Stimulated activated CD8-positive, alpha-beta memory T cell treated with anti-CD3 and anti-CD28 coated beads, Interleukin-15, amount 100 ng/mL, for 48 hours (primary cell): ENCODE data around the gene C3orf20.
"Not testable (repeated sequence)": the region's sequence is repeated elsewhere in the genome, so short reads cannot be mapped to it uniquely, and the experiment has no call there.

ENCODE experiments used
- DNase-seq, 2 donors: peaks; one replicate each; pipeline ENCODE4 v3.0.0-alpha.2; 2020; ENCODE audit warnings: low read depth in 2 of 2

The C3orf20 gene

DNA sequence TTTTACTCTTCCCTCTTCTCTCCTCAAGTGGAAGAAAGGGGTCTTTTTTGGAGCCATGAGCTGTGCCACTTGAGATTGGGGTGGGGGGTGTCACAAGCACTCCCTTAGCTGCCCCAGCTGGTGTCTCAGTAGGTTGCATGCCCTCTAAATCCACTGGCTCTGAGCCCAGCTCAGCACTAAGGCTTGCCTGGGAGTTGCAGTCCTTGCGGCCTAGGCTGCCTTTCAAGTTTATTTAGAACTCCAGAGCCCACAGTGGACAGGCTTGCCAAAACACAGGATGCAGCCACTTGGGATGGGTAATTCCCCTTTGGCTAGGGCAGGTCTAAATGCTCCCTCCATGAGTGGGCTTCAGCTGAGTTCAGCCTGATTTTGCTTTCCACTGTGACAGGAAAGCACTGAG lies 24.7 kb downstream of the C3orf20 start:
- no peak for DNase-seq

DNA sequence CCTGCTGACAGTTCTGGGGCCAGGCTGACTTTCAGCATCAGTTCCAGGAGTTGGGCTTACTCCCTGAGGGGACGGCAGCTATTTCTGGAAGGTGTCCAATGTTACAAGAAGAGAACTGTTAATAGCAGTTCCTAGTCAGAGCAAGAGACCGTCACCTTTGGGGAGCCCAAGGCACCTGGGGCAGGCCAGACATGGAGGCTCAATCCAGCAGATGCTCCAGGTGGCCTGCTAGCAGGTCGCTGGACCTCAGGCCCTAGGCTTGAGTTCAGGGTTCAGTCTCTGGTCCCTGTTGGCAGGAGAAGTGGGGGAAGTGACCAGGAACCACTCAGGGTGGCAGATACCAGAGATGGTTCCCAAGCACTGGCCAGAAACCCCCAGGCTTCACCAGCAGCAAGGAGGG lies 25.9 kb downstream of the C3orf20 start:
- no peak for DNase-seq

DNA sequence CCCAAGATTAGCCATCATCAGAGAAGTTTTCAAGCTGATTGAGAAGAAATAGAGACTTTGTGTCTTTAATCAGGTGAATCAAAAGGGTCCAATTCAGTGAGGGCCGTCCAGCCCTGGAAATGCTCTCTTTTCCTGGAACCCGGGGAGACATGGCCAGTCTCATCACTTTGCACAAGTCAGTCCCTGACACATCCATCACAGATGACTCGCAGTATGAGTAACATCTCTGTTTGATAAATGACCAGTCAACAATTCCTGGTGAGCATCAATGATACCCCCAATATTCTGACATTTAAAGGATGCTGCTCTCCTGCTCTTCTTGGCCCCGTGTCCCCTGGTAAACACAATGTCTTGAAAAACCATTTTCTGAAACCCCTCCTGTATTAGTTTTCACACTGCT lies 26.7 kb downstream of the C3orf20 start:
- DNase-seq, result no peak

DNA sequence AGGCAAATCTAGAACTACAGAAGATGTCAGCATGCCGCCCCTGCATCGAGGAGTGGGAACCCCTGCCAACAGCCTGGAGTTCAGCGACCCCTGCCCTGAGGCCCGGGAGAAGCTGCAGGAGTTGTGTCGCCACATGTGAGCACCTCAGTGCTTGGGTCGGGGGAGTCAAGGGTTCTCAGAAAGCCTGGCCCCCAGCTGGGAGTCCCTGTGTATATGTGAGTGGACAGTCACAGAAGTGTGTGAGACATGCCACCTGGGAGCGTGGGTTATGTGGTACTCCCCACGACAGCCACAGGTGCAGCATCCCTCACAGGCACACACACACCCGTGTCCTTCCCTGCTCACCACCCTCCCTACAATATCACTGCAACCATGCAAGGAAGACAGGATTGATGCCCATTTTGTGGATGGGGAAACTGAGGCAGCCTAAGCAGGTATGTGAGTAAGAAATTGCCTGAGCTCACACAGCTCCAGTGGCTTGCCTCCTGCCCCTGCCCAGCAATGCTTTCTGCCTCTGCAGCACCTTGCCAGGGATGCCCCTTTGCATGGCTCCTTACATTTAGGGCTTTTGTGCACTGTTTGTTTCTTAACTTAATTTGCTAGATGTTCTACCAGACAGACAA lies 28.3 kb downstream of the C3orf20 start:
- DNase-seq, result no peak

DNA sequence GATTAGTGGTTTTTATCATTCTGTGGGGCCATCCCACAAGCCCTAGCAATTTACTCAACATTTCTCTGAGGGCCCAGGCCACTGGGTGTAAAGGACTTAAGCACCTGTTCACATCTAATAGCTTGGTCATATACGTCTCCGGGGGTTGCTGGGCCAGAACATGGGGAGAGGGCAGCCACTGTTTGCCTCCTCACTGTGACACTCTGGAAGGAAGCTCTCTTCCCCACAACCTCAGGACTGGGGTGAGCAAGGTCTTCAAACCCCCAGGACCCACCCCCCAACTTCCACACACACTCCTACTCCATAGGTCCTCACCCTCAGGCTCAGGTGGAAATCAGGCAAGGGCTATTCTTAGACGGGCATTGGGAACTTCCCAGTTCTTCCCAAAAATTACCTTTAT lies 28.9 kb downstream of the C3orf20 start:
- no peak for DNase-seq

DNA sequence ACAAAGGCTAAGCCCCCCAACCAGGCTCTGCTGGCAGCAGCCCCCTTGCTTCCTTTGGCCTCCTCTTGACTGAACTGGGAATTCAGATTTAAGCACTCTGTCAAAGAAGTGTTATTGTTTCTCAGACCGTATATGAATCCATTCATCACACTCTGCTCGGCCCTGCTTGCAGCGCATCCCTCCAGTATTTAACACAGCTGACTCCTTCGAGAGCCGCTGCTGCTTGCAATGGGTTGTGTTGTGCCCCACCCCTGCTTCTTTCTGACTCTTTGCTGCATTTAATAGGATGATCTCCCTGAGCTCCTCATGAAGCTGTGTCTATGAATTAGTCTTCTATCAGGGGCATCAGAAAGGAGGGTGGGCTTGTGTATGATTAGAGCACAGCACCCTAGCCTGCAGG lies 31.2 kb downstream of the C3orf20 start:
- DNase-seq, result no peak

DNA sequence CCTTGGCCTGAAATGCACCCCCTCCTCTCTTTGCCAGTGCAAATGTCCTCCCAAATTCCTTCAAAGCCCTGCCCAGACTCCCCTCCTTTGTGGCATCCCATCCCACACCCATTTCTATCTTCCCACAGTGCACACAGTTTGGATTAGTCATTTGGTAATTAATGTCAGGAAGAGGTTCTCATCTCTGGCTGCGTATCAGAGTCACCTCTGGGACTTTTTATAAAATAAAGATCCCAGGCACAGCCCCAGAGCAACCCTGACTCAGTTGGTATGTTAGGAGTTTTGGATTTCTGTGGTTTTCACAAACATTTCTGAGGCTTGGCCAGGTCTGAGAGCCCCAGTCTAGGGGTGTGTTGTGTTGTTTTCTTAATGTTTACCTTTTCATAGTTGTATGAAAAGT lies 41.6 kb downstream of the C3orf20 start:
- no peak for DNase-seq

DNA sequence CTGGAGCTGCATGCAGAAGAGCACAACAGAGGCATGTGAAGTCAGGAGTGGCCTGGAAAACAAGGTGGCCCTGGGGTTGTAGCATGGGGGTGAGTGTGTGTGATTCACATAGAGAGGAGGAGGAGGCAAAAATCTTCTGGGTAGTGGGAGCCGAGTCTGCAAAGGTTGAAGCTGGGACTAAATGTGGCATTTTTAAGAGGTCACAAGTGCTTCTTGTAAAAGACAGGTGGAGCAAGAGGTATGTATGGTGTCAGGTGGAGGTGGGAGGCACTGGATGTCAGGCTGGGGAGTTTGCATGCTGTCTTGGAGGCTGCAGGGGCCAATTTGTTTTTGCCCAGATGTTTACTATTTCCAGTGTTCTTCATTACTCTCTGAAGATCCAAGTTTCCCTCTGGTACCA lies 42.4 kb downstream of the C3orf20 start:
- DNase-seq, result no peak

DNA sequence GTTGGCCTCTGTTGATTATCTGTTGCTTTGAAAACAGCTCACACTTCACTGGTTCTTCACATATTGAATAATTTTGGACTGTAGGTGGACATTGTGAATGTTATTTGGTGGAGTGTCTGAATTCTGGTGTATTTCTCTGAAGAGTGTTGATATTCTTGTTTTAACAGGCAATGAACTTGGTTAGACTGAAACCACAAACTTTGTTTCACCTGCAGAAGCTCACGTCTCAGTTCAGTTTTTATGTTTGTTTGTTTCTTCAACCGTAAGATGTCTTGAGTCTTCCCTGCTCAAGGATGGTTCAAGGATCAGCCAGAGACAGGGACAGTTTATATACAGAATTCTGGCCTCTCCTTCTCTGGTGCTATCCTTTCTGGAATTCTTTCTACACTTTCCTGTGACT lies 43.6 kb downstream of the C3orf20 start:
- no peak for DNase-seq

DNA sequence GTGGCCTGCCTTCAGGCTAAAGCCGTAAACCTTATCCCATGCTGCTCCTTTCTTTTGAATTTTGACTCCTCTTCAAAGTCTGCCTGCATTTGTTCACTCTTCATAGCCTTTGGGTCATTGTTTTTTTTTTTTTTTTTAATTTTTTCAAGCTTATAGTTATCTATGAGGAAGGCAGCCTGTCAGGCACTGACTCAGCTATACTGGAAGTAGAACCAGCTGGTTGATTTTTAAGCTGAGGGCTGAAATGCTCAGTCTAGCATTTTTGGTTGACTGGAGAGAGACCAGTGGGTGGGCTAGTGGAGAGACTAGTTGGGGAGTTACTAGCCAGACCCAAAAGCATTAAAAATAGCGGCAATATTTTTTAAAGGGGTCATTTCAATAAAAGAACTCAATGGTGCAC lies 44.1 kb downstream of the C3orf20 start:
- DNase-seq, result no peak

DNA sequence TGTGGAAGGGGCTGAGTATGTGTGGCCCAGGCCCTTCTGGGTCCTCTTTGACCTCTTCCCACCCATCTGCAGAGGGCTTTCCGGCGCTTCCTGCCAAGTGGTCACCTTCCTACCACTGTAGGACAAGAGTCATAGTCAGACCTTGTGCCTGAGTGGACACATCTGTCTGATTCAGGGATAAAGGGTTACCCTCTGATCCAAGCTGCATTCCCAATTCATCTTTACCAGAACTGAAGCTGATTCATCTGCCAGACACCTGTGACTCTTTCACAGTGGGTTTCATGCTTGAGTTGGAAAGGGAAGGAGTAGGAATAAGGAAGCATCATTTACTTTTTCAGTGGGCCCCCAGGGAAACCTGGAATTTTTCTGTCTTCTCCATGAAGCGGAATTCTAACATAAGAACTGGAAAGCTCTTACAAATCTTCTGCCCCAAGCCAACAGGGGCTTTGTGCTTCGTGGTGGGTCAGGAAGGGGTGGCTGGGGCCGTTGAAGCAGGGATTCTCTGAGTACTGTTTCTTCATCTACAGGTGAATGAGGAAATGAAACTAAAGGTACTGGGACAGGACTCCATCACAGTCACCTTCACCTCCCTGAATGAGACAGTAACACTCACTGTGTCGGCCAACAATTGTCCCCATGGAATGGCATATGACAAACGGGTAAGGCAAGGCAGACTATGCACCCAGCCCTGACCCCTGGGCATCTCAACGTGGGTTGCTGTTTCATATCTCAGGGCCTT lies 46.4 kb downstream of the C3orf20 start:
- DNase-seq, result no peak

DNA sequence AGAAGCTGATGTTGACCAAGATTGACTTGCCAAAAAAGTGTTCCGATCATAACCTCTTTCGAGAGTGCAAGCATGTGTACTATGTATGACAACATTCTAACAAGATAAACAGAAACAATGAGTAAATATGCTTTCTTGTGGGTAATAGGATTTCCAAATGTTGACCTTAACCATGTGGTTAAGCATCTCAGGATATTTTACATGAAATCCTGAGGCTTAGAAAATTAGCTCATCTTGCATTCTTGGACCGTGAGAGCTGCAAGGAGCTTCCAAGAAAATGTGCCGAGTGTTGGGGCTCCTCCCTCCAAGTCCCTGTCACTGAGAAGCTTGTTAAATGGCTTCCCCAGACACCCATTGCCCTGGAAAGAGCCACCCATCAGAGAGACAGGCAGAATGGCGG lies 50.1 kb downstream of the C3orf20 start:
- DNase-seq, result no peak

DNA sequence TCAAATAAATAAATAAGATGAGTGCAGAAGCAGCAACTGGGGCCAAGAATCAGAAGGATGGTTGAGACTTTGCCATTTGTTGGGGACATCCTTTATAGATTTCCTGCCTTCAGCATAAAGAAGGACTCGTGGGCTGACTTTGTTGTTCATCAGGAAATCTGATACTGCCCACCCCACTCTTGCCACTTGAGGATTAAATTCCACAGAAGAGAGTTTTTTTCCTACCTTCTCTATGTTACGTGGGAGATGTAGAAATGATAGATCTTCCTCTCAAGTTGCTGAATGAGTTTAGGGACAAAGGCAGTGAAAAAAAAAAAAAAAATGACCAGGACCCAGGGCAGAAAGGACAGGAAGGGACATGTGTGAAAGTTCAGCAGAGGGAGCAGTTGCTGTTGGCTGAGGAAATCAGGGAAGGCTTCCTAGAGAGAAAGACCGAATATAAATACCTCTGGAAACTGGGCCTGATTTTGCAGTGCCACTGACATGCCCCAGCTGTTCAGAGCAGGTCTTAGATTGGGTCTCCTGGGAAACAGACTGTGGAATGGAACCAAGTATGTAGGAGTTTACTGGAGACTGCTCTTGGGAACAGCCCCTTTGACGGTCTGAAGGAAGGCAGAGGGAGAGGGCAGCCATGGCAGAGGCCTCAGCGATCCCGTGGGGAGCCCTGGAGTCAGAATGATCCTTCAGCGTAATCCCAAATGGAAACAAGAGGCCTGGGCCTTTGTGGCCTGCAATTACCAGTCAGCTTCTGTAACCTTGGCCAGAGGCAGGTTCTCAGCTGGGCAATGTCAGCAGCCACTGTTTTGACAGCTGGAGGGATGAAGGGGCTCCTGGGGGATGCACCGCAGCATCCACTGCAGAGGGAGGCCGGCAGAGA lies 50.9 kb downstream of the C3orf20 start:
- DNase-seq, result no peak

DNA sequence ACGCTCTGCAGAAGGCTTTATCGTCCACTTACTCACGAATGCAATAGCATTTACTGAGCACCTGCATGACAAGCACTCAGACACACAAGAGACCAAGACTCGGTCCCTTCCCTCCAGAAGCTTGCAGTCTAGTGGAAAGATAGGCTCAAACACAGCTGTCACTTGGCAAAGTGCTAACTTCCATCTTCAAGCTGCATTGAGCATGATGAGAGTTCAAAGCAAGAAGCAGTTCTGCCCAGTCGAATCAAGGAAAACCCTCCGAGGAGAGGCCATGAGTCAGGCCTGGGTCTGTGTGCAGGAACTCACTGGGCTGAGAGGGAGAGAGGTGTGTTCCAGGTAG lies 51.5 kb downstream of the C3orf20 start:
- no peak for DNase-seq

DNA sequence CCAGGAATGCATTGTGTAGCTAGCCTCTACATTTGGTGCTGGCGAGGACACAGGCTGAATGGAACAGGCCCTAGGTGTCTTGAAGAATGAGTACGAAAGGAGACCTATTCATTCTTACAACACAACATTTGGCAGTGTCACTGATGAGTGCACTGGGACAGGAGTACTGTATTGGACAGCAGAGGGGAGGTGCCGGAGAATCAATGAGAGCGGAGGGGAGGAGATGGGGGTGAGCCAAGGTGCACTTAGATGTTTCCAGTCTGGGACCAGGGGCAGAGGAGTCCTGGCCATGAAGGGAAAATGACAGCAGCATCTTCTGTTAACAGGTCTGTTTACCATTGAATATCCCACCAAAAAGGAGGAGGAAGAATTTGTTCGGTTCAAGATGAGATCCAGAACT lies 53.2 kb downstream of the C3orf20 start:
- no peak for DNase-seq

DNA sequence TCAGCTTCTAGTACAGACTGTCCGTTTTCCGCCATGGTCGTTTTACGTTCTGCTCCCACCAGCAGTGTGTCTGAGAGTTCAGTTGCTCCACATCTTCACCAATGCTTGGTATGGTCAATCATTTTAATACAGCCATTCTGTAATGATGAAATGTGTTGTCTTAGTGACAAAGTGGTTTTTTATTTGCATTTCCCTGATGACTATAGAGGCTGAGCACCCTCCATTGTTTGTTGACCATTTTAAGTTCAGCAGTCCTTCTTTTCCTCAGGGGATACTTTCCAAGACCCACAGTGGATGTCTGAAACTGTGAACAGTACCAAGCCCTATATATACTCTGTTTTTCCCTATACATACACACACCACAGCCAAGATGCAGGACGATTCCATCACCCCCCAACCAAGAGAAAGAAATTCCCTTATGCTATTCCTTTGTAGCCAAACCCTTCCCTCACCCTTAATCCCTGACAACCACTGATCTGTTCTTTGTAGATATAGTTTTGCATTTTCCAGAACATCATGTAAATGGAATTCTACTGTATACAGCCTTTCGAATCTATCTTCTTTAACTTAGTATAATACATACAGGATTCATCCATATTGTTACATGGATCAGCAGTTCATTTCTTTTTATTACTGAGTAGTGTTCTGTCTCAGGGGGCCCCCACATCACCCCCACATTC lies 55.9 kb downstream of the C3orf20 start:
- no peak for DNase-seq

DNA sequence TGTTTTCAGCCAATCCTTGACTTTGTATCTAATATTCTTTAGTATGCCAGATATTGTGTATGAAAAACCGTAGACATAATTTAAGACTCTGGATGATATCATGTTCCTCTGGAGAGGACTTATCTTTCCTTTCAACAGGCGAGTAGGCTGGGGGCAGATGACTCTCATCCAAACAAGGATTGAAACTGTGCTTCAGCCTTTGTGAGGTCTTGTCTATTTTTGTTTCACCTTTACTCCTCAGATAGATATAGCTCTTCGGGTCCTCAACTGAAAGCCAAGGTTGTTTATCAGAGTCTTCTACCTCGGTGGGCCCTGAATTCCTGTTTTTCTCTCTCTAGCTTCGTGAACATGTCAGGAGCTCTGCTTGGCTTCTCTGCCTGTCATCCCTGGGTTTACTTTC lies 66.0 kb downstream of the C3orf20 start:
- DNase-seq, result no peak

DNA sequence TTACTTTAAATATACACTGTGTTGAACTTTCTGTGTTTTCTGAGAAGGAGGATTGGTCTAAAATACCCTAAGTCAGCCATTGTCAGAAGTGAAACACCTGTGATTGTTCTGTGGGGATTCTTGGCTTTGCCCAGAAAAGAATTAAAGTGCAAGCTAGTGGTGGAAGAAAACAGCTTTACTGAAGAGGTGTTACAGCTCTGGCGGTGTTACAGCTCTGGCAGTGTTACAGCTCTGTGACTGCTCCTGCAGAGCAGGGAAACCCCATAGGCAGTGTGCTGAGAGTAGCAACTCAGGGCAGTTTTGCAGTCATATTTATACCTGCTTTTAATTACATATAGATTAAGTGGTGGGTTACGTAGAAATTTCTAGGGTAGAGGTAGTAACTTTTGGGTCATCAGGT lies 66.6 kb downstream of the C3orf20 start:
- no peak for DNase-seq

DNA sequence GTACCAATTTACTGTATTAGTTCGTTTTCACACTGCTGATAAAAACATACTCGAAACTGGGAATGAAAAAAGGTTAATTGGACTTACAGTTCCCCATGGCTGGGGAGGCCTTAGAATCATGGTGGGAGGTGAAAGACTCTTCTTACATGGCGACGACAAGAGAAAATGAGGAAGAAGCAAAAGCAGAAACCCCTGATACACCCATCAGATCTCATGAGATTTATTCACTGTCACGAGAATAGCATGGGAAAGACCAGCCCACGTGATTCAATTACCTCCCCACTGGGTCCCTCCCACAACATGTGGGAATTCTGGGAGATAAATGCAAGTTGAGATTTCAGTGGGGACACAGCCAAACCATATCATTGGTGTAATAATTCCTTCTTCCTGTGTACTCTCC lies 69.6 kb downstream of the C3orf20 start:
- DNase-seq, result no peak

DNA sequence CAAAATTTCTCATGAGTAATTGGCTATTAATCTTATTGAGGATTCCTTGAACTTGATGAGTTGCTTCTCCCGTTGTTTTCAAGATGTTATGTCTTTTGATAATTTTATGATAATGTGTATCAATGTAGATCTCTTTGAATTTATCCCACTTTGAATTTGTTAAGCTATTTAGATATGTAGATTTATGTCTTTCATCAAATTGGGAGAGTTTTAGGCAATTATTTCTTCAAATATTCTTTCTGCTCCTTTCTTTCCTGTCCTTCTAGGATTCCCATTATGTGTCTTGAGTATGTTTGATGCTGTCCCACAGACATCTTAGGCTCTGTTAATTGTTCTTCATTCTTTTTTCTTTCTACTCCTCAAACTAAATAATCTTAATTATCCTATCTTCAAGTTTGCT lies 75.7 kb downstream of the C3orf20 start:
- DNase-seq, result no peak

DNA sequence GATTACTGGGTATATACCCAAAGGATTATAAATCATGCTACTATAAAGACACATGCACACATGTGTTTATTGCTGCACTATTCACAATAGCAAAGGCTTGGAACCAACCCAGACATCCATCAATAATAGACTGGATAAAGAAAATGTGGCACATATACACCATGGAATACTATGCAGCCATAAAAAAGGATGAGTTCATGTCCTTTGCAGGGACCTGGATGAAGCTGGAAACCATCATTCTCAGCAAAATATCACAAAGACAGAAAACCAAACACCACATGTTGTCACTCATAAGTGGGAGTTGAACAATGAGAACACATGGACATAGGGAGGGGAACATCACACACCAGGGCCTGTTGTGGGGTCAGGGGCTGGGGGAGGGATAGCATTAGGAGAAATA lies 78.0 kb downstream of the C3orf20 start:
- not testable (repeated sequence) for DNase-seq

DNA sequence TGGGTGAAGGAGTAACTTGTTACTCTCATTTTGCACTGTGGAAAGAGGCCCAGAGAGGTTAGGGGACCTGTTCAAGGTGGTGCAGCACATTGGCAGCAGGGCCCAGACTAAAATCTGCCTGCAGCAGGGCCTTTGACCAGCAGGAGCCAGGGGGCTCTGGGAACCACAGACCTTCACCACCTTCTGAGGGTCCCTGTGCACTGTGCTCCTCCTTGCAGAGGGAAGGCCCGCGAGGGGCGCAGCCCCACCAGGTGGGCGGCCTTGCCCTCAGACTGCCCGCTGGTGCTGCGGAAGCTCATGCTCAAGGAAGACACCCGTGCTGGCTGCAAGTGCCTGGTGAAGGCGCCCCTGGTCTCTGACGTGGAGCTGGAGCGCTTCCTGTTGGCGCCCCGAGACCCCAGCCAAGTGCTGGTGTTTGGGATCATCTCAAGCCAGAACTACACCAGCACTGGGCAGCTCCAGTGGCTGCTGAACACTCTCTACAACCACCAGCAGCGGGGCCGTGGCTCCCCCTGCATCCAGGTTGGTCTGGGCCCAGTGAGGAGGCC lies 82.3 kb downstream of the C3orf20 start:
- DNase-seq, result no peak
